RWPE2 (cell line): Measurements from ENCODE around the gene VANGL2.

Experiments
- ATAC-seq: fragments of 200-7000 bp; cut with Tn5 transposase; 3 replicates; pipeline ENCODE4 v1.9.1; 2021; ENCODE audit warnings: low read depth
- DNase-seq: peaks from one replicate; pipeline ENCODE4 v3.0.0-alpha.2; 2020; ENCODE audit warnings: low spot score
- H3K27ac ChIP-seq: fragments of 450-650 bp; 2 replicates; pipeline ENCODE4 v1.5.1; 2017; ENCODE audit warnings: mild to moderate bottlenecking; ENCODE audit not compliant: poor library complexity, severe bottlenecking
- H3K27me3 ChIP-seq: fragments of 250-450 bp; sonication (Bioruptor Pico); 2 replicates; pipeline ENCODE4 v1.5.1; 2021; ENCODE audit warnings: mild to moderate bottlenecking, moderate library complexity; ENCODE audit not compliant: insufficient read depth, poor library complexity, severe bottlenecking
- H3K36me3 ChIP-seq: fragments of 250-450 bp; sonication (Bioruptor Pico); 2 replicates; pipeline ENCODE4 v1.5.1; 2020; ENCODE audit warnings: low read depth, mild to moderate bottlenecking, moderate library complexity
- H3K4me1 ChIP-seq: fragments of 250-450 bp; sonication (Bioruptor Pico); 2 replicates; pipeline ENCODE4 v1.5.1; 2021; ENCODE audit warnings: mild to moderate bottlenecking, moderate library complexity; ENCODE audit not compliant: insufficient read depth, poor library complexity, severe bottlenecking
- H3K4me3 ChIP-seq: fragments of 250-450 bp; sonication (Bioruptor Pico); 2 replicates; pipeline ENCODE4 v1.5.1; 2021; ENCODE audit warnings: mild to moderate bottlenecking, moderate library complexity; ENCODE audit not compliant: severe bottlenecking
- H3K9me3 ChIP-seq: fragments of 250-450 bp; sonication (Bioruptor Pico); 2 replicates; pipeline ENCODE4 v1.5.1; 2021; ENCODE audit warnings: mild to moderate bottlenecking, moderate library complexity; ENCODE audit not compliant: severe bottlenecking
- CTCF ChIP-seq: fragments of 450-650 bp; IDR thresholded peaks from one replicate; pipeline ENCODE4 v1.5.1; 2017; ENCODE audit warnings: mild to moderate bottlenecking, moderate library complexity; ENCODE audit not compliant: poor library complexity, severe bottlenecking

VANGL2 gene

GRCh38 chr1:160419150-160419837, 18.9 kb downstream of the VANGL2 start:
- TF ChIP-seq CTCF: no peak
- H3K4me1 ChIP-seq: peaks cover 8% of the 10 kb centered on the region
- DNase-seq (no peak), ATAC-seq (no peak)
- no peak overlapping the region for H3K4me3 ChIP-seq
- no peak overlapping the region for H3K27ac ChIP-seq
- H3K36me3 ChIP-seq: peaks cover 5% of the 10 kb centered on the region; the same call in 1 of the 2 replicates
- H3K9me3 ChIP-seq: no peaks in the 10 kb centered on the region
- no peaks in the 10 kb centered on the region for H3K27me3 ChIP-seq

- Histone ChIP-seq H3K27ac (no peak overlapping the region), H3K36me3 (peaks cover 6% of the 10 kb centered on the region; the same call in 1 of the 2 replicates), H3K4me3 (no peak overlapping the region), H3K9me3 (no peaks in the 10 kb centered on the region), H3K27me3 (no peaks in the 10 kb centered on the region), H3K4me1 (peaks cover 5% of the 10 kb centered on the region)
- TF ChIP-seq CTCF: no peak
- no peak for ATAC-seq
- no peak for DNase-seq
These were observed 19.4 kb downstream of the VANGL2 start for GRCh38 chr1:160419838-160420169.

- Histone ChIP-seq H3K36me3 (peaks cover 3% of the 10 kb centered on the region; the same call in 1 of the 2 replicates), H3K27ac (no peak overlapping the region), H3K4me3 (no peak overlapping the region), H3K4me1 (no peaks in the 10 kb centered on the region), H3K9me3 (no peaks in the 10 kb centered on the region), H3K27me3 (no peaks in the 10 kb centered on the region)
- no peak for TF ChIP-seq CTCF
- DNase-seq (no peak), ATAC-seq (no peak)
These were observed 20.8 kb downstream of the VANGL2 start for GRCh38 chr1:160420881-160421842.

DNA sequence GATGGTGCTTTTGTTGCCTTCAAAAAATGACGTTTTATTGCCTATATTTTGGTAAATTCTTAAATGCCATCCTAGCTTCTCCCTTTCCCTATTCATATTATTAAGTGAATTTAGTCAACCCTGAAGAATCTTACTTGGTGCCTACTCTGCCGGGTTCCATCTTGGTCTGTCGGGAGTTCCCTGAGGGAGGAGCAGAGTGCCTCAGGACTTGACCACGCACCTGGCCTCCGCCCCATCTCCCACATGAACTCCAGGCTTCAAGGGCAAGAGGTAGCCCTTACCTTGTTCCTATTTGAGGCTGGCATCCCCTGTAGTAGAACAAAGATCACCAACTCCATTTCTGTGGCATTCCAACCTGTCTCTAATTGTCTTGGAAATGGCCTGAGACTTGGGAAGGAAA, 21.5 kb downstream of the VANGL2 start:
- no peak overlapping the region for H3K27ac ChIP-seq
- ATAC-seq: no peak
- no peak for TF ChIP-seq CTCF
- no peaks in the 10 kb centered on the region for H3K9me3 ChIP-seq
- no peak for DNase-seq
- H3K36me3 ChIP-seq: 0 out of 2 replicates have a peak, but pooled peaks cover 3% of the 10 kb centered on the region
- H3K4me1 ChIP-seq: no peaks in the 10 kb centered on the region
- H3K4me3 ChIP-seq: no peak overlapping the region
- no peaks in the 10 kb centered on the region for H3K27me3 ChIP-seq
